Fibroblast of skin of left quadriceps (primary cell): ENCODE measurements around the gene AGAP1.
A peak's percentile ranks its signal among the peaks of the same experiment; 100 is the strongest.

Experiments used
- DNase-seq, 2 experiments: peaks; one replicate each; pipeline ENCODE4 v3.0.0-alpha.2; 2013; ENCODE audit warnings: low read depth in 2 of 2

The AGAP1 gene

GRCh38 chr2:235804676-235805075 is 310.8 kb downstream of the AGAP1 start:
- no peak for DNase-seq

- DNase-seq: peak in 1 of 2 experiments; percentile 11
These were observed 313.3 kb downstream of the AGAP1 start for GRCh38 chr2:235806986-235807750.

GRCh38 chr2:235808366-235808765 is 314.5 kb downstream of the AGAP1 start:
- no peak for DNase-seq

GRCh38 chr2:235810252-235810651 is 316.4 kb downstream of the AGAP1 start:
- DNase-seq: no peak

- DNase-seq: no peak
These were observed 317.0 kb downstream of the AGAP1 start for GRCh38 chr2:235810846-235811245.

- DNase-seq: no peak
These were observed 317.8 kb downstream of the AGAP1 start for GRCh38 chr2:235811446-235812184.

- no peak for DNase-seq
These were observed 318.4 kb downstream of the AGAP1 start for GRCh38 chr2:235812185-235812665.

GRCh38 chr2:235813398-235813797 is 319.6 kb downstream of the AGAP1 start:
- DNase-seq: no peak

GRCh38 chr2:235820571-235820970 is 326.7 kb downstream of the AGAP1 start:
- DNase-seq: no peak

- no peak for DNase-seq
These were observed 330.5 kb downstream of the AGAP1 start for GRCh38 chr2:235824331-235824730.

GRCh38 chr2:235825946-235826345 is 332.1 kb downstream of the AGAP1 start:
- DNase-seq: no peak

- no peak for DNase-seq
These were observed 333.0 kb downstream of the AGAP1 start for GRCh38 chr2:235826826-235827225.

- peak in 1 of 2 experiments; percentile 12 for DNase-seq
These were observed 333.7 kb downstream of the AGAP1 start for GRCh38 chr2:235827585-235827992.

GRCh38 chr2:235829726-235830125 is 335.9 kb downstream of the AGAP1 start:
- no peak for DNase-seq

GRCh38 chr2:235831755-235832154 is 337.9 kb downstream of the AGAP1 start:
- DNase-seq: no peak

- no peak for DNase-seq
These were observed 339.1 kb downstream of the AGAP1 start for GRCh38 chr2:235832941-235833340.

- DNase-seq: no peak
These were observed 340.3 kb downstream of the AGAP1 start for GRCh38 chr2:235833971-235834620.

GRCh38 chr2:235834781-235835180 is 340.9 kb downstream of the AGAP1 start:
- DNase-seq: no peak

GRCh38 chr2:235835810-235836209 is 342.0 kb downstream of the AGAP1 start:
- no peak for DNase-seq

GRCh38 chr2:235836491-235836911 is 342.7 kb downstream of the AGAP1 start:
- DNase-seq: no peak

GRCh38 chr2:235839226-235839625 is 345.4 kb downstream of the AGAP1 start:
- no peak for DNase-seq

GRCh38 chr2:235839974-235840373 is 346.1 kb downstream of the AGAP1 start:
- DNase-seq: no peak
